NCI-H2227 treated with DMSO at 0.1 percent for 48 hours (cell line): Measurements from ENCODE around the gene TRIM8.
"Not testable (repeated sequence)": the region's sequence is repeated elsewhere in the genome, so short reads cannot be mapped to it uniquely, and the experiment has no call there.

Experiments used
- DNase-seq: peaks from one replicate; lab custom pipeline; 2025; lab: John Stamatoyannopoulos, UW

Gene TRIM8

DNA sequence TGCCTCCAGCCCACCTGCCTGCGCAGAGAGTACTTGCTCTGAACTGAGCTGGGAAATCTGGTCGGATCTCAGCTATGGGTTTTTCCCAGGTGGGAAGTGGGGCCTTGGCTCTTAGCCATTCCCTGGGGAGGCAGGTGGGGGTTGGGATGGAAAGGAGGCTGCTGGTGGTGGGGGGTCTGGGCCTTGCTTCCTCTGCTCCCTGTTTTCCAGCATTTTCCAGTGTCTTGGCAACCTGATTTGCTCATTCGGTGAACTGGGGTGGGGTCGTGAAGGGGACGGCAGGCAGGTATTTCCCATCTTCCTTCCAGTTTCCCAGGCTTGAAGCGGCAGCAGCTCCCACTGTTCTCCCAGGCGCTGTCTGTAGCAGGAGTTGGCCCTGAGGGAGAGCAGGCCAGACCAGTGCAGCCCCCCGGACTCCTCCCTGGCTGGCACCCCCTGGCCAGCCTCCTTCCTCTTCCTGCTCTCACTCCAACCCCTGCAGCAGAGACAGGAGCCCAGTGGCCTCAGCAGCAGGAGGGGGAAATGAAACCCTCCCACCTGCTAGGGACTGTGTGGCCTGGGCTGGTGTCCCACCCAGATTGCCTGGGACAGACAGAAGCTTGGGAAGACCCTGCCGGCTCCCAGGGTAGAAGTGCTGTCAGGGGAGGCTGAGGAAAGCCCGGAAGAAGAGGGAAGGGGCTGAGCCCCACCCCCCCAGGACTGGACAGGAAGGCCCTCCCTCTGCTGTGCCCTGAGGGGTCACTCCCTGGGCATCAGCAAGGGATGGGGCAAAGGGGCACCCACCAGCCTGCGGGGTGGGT lies 6.6 kb downstream of the TRIM8 start:
- no peak for DNase-seq

DNA sequence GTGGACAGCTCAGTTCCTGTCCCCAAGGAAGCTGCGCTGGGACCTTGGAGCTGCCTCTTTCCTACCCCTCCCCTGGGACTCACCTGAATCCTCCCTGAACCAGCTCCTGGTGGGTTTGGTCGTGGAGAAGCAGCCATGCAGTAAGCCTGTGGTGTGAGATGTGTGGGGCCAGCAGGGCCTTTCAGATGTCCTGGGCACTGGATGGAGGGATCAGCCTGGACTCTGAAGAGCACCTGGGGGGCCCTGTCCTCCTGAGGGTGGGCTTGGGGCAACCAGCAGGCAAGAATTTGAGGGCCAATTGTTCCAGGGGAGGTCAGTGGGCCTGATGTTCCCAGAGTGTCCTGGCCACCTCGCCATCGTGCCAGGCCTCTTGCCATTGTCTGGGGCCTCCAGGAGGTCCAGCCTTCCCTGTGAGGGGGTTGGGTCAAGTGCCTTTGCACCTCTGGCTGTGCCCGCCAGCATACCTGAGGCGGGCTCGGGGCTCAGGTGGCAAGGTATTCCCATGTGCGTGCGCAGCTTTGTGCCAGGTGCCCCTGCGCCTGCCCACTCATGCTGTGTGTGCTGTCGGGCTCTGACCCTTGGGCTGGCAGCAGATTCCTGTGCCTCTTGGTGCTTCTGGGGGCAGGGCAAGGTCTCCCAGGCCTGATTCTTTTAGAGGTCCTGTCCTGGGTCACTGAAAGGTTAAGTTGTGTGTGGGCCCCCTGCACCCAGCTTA lies 7.3 kb downstream of the TRIM8 start:
- no peak for DNase-seq

DNA sequence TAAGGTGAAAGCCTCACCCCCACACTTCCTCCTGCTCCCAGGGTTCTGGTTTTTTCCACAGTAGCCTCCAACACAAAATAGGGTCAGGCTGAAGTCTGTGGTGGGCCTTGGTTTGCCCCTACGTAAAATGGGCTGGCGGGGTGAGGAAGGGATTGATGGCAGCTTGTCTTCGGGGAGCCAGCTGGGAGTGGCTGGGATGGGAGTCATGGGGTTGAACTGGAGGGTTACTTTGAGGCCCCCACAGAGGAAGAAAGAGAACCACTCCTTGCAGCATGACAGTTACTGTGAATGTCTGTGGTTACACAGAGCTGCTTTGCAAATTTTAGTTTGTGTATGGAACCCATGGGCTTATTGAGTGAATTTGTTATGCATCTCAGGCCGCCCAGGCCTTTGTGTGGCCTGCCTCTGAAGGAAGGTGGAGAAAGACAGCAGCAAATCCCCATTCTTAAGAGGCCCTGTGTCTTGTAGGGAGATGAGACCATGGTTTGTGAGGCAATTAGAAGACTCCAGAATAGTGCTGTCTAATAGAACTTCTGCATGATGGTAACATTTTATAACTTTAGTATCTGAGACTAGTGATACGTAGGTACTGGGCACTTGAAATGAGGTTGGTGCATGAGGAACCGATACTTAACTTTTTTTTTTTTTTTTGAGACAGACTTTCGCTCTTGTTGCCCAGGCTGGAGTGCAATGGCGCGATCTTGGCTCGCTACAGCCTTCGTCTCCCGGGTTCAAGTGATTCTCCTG lies 8.1 kb downstream of the TRIM8 start:
- DNase-seq = no peak

DNA sequence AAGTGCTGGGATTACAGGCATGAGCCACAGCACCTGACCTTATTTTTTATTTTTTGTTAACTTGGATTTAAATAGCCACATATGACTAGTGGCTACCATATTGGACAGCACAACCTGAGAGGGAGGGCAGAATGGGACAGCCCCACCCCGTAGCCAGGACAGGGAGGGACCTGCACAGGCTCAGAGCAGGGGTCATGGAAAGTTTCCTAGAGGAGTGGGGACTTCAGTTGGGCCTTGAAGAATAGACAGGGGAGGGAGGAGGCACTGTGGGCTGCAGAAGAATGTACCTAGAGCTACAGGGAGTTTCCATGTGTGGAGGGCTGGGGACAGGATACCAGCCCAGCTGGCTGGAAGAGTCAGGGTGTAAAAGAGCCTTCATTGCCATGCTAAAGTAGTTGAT lies 8.8 kb downstream of the TRIM8 start:
- no peak for DNase-seq

DNA sequence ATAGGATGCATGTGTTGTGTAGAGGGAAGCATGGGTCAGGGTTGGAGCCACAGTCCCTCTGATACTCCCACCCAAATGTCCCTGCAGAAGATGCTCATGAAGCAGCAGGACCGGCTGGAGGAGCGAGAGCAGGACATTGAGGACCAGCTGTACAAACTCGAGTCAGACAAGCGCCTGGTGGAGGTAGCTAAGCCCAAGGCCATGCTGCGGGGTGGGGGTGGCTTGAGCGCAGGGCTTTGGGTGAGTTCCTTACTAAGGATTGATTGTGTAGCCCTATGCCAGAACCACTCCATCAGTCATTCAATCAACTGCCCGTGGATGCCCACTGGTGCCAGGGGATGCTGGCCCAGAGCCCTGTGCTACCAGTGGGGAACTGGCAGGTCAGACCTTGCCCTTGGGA lies 10.3 kb downstream of the TRIM8 start:
- DNase-seq = no peak

DNA sequence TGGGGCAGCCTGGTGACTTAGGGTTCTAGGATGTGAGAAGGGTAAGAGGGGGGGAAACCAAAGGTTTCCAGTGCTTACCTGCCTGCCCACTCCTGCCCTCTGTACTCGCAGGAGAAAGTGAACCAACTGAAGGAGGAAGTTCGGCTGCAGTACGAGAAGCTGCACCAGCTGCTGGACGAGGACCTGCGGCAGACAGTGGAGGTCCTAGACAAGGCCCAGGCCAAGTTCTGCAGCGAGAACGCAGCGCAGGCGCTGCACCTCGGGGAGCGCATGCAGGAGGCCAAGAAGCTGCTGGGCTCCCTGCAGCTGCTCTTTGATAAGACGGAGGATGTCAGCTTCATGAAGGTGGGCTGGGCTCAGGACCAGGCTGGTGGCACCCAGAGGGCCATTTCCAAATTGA lies 10.7 kb downstream of the TRIM8 start:
- no peak for DNase-seq

DNA sequence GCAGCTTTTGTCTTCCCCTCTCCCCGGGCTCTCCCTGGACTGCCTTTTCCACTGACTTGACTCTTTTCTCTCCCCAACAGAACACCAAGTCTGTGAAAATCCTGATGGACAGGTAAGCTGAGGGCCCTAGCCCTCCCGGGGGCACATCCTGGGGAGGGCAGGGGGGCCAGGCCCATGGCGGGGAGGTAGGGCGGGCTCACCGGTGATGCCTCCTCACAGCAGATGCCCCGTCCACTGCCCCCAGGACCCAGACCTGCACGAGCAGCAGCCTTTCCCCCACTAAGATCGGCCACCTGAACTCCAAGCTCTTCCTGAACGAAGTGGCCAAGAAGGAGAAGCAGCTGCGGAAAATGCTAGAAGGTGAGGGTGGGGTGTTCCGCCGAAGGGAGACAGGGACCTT lies 11.7 kb downstream of the TRIM8 start:
- no peak for DNase-seq

DNA sequence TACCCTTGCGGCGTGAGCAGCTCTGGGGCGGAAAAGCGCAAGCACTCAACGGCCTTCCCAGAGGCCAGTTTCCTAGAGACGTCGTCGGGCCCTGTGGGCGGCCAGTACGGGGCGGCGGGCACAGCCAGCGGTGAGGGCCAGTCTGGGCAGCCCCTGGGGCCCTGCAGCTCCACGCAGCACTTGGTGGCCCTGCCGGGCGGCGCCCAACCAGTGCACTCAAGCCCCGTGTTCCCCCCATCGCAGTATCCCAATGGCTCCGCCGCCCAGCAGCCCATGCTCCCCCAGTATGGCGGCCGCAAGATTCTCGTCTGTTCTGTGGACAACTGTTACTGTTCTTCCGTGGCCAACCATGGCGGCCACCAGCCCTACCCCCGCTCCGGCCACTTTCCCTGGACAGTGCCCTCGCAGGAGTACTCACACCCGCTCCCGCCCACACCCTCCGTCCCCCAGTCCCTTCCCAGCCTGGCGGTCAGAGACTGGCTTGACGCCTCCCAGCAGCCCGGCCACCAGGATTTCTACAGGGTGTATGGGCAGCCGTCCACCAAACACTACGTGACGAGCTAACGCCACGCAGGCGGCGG lies 12.6 kb downstream of the TRIM8 start:
- no peak for DNase-seq

DNA sequence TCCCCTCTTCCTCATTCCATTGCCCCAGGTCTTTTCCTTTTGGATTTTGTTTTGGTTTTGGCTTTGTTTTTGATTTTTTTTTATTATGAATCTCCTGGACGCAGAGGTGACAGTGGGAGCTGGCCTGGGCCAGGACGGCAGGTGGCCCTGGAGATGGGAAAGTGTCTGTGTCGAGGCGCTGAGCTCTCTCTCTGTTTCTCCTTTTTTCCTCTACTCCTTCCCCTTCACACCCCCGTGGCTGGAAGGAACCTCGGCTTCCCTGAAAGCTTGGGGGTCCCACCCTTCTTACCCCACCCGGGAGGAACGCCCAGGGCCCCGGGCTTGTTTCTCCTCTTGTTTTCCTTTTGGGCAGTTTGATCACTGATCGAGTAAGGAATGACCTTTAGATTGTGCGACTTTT lies 13.2 kb downstream of the TRIM8 start:
- no peak for DNase-seq

DNA sequence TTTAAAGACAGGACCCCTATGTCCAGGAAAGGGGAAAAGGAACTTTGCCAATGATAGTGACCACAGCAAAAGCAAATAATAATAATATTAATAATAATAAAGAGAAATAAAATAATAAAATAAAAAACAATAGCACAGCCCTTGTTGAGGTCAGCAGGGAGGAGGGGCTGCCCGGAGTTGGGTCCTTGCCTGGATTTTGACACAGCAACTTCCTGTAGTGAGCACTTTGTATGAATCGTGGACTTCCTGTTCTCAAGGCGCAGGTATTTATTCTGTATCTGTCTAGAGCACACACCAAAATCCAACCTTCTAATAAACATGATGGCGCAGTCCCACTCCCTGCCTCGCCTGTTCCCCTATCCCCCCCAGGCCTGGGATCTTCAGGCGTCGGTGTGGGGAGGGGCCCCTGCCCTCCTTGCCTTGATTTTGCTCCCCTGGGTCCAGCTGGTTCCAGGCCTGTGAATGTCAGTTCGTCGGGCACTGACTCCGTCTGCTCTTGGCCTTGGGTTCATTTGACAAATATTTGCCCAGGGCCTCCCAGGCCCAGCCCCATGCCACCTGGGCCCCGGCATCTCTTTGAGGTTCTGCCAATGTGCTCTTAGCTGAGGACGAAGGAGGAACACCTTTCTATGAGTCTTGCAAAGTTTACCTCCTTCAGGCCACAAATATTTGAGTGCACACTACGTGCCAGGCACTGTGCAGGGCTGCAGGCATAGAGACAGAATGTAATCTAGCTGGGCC lies 13.9 kb downstream of the TRIM8 start:
- DNase-seq = no peak

DNA sequence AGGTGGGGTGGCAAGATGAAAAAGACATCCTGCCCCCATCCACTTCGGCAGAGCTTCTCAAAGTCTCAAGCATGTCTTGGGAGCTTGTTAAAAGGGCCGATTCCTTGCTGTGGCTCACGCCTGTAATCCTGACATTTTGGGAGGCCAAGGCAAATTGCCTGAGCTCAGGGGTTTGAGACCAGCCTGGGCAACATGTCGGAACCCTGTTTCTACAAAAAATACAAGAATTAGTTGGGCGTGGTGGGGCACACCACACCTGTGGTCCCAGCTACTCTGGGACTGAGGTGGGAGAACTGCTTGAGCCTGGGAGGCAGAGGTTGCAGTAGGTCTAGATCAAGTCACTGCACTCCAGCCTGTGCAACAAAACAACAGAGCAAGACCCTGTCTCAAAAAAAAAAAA lies 14.5 kb downstream of the TRIM8 start:
- no peak for DNase-seq

DNA sequence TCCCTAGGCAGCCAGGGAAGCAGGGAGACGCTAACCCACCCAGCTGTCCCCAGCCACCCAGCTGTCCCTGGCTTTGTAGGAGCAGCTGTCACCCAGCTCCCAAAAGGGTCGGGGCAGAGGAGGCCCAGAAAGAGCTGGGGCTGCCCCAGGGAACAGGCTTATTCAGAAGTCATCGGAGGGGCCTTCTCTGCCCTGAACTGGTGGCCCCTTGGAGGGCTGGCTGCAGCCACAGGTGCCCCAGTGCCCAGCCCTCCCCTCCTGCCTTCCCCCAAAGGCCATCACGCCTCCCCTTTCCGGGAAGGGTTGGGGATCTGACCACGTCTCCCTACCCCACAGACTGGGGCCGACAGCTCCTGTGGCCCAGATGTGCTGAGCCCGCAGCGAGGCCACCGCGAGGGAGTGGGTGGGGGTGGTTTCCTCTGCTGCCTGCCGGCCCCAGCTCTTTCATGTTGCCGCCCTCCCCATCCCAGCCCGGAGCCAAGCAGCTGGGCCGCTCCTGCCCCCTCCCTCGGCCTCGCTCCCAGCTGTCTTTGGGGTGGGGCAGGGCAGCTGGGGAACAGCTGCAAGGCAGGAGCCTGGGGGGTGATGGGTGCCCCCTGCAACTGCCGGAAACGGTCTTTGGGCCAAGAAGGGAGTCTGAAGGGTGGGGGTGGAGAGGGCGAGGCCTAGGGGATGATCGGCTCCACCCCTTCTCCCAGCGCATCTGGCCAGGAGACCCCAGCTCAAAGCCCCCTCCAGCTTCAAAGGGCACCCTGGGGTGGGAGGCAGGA lies 16.8 kb downstream of the TRIM8 start:
- DNase-seq = no peak

DNA sequence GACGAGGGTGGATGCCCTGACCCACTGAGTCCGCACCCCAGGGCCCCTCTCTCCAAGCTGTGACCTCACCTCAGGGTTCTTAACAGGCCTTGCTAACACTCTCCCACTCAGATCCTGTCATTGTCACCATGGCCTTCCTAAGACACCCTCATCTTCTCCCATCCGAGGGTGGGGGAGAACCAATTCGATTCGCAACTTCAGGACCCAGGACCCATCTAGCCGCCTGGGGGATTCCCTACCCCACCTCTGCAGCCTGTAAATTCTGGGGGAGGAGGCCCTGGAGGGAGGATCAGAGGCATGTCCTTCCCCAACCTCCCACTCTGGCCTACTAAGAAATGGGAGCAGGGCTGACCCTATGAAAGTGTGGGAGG lies 17.4 kb downstream of the TRIM8 start:
- no peak for DNase-seq

DNA sequence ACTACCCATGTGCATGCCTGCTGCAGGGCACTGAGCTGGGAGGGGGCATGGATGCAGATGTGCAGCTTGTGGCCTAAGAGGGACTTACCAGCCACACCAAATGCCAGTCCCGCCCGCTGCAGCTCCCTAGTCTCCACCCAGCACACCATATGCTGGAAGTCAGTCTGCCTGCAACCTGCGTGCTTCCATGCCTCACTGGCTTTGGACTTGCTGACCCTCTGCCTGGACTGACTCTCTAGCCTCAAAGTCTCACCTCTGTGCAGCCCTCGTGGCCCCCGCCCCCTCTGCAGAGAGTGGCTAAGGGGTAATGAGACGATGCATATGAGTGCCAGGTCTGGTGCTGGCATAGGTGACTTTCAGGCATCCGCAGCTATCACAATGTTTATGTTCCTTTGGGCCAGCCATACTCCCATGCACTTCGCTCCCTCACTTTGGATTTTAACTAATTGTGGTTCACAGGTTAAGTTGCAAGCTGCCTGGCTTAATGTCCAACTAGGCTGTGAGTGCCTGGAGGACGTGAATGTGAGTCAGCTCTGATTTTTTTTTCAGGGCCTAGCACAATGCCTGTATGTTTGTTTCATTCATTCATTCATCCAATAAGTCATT lies 21.7 kb downstream of the TRIM8 start:
- DNase-seq = no peak

DNA sequence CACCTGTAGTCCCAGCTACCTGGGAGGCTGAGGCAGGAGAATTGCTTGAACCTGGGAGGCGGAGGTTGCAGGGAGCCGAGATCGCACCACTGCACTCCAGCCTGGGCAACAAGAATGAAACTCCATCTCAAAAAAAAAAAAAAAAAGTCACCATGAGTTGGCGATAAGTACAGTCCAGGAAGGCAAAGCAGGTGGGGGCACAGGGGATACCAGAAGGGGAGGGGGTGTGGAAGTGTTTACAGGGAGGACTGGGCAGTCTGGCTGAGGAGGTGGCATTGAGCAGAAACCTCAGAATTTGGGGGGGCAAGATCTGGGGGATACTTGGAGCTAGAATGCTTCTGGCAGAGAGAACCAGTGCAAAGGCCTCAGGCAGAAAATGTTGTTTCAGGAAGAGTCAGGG lies 23.1 kb downstream of the TRIM8 start:
- not testable (repeated sequence) for DNase-seq

DNA sequence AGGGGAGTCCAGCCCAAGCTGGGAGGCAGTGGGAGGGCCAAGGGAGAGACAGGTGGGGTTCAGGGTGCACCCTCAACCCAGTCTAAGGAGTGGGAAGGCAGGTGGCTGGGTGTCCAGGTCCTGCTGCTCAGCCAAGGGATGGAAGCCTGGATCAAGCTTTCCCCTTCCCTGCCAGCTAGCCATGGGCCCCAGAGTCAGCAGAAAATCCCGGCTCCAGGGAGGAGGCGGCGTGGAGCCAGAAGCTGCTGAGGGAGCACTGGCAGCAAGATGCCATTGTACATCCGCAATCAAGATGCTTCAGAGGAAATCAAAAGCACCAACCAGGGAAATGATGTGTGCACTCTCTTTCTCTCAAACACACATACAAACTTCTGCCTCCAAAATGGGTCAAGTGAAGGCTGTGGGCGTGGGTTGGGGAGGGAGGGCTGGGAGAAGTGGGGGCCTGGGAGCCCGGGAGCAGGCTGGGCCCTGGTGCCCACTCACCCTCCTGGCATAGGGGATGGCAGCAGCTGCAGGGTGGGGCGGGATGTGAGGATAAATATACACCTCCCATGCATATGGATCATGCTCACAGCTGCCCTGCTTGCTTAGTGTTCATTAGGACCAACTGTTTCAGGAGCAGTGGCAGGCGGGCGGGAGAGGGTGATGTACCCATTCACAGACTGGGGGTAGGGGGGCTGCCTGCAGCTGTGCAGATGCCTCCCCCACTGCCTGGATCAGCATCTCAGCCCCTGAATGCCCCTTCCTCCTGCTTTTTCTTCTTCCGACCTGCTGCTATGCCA lies 24.2 kb downstream of the TRIM8 start:
- no peak for DNase-seq

DNA sequence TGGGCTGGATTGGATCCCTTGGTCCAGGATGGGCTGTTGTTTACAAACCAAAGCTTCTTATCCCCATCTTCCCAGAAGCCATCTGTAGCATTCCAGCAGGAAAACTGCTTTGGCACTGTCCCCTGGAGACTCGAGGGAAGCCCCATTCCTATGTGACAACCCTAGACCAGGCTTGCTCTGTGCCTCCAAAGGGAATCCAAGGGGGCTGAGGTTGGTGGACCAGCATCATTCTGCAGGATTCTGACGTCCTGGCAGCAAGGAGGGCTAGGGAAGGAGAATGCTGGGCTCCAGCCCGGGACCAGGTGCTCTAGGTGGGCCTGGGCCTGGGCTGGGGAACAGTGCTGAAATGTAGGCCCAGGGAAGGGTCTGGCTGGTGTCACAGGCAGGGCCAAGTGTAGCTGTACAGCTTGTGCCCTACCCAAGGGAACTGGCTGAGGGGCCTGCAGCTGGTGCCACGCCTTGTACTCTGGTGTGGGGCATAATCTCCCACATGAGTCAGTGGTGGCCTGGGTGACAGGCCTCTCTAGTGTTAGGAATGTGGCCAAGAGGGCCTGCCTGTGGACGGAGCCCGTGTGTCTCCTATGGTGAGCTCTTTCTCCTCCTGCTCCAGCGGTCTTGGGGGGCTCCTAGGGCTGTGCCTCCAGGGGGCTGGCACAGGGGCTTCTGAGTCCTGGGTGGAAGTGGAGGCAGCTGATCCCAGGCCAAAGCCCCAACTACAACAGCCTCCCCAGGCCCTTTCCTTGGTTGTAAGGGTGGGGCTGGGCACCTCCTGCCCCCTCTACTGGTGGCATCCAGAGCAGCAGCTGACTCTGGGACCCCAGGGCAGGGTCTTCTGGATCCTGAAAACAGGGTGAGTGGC lies 25.2 kb downstream of the TRIM8 start:
- DNase-seq = no peak

DNA sequence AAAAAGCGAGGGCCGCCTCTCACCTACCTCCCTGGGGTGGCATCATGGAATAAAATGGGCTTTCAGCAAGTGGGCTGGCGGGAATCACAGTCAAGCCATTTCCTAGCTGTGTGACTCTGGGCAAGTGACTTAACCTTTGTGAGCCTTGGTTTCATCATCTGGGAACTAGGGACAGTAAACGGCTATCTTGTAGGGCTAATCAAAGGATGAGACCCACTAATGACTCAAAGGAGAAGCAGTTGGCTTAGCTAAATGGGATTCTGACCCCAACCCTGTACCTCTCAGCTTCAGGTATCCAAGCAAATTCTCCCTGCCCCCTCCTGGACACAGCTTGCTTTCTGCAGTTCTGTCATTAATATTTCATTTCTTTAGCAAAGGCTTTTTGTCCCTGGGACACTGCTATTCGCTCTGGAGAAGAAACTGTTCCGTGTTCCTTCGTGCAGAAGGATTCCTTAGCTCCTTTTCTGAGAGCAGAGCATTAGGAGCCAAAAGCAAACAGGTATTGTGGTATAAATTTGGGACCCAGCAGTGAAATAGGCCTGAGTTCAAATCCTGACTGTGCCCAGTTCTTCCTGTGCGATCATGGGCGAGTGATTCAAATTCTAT lies 25.9 kb downstream of the TRIM8 start:
- DNase-seq = no peak
